Panc1 (cell line): ENCODE measurements around the gene RIPK3.

Experiments
- CTCF ChIP-seq: fragments of 450-650 bp; IDR thresholded peaks from 2 replicates; pipeline ENCODE4 v1.5.1; 2017; ENCODE audit warnings: mild to moderate bottlenecking
- POLR2AphosphoS5 ChIP-seq: IDR thresholded peaks from 2 replicates; pipeline ENCODE4 v1.6.1; 2012; ENCODE audit warnings: mild to moderate bottlenecking, low read depth, low read length, moderate library complexity
- REST ChIP-seq, 2 experiments: IDR thresholded peaks; 2 replicates each; pipeline ENCODE4 v1.6.1; 2011 to 2012; ENCODE audit warnings: low read depth in 2 of 2, control low read depth in 1 of 2, low read length in 1 of 2, mild to moderate bottlenecking in 1 of 2, moderate library complexity in 1 of 2; ENCODE audit not compliant: insufficient read depth in 1 of 2
- SIN3A ChIP-seq: IDR thresholded peaks from 2 replicates; pipeline ENCODE4 v1.6.1; 2012; ENCODE audit warnings: low read depth, mild to moderate bottlenecking, low read length, moderate library complexity, borderline replicate concordance; ENCODE audit not compliant: insufficient read depth

GRCh38 chr14:24369907-24370687 is 30.3 kb upstream of the RIPK3 start:
- TF ChIP-seq REST (IDR thresholded peaks at IDR 0.05; ENCODE audit: insufficient read depth in 1 of 2, low read depth in 2 of 2, low read length in 1 of 2): no peak
- no peak for TF ChIP-seq CTCF
- TF ChIP-seq POLR2AphosphoS5: no peak
- TF ChIP-seq SIN3A: no peak
